Ammon's horn (tissue), 1 donor: ENCODE data around the gene ADD3.
A peak's percentile ranks its signal among the peaks of the same experiment; 100 is the strongest.

ENCODE experiments used
- DNase-seq: peaks from one replicate; pipeline ENCODE4 v3.0.0-alpha.2; 2016; ENCODE audit warnings: low spot score

ADD3 gene

GRCh38 chr10:110067960-110068770, 60.4 kb downstream of the ADD3 start:
- DNase-seq, result no peak

- no peak for DNase-seq
Measured at GRCh38 chr10:110068780-110069179, 61.0 kb downstream of the ADD3 start.

GRCh38 chr10:110069502-110069982, 61.8 kb downstream of the ADD3 start:
- DNase-seq, result no peak

- DNase-seq, result no peak
Measured at GRCh38 chr10:110073896-110074295, 66.1 kb downstream of the ADD3 start.

GRCh38 chr10:110074298-110074697, 66.5 kb downstream of the ADD3 start:
- no peak for DNase-seq

- no peak for DNase-seq
Measured at GRCh38 chr10:110074758-110075671, 67.2 kb downstream of the ADD3 start.

GRCh38 chr10:110075686-110076085, 67.9 kb downstream of the ADD3 start:
- DNase-seq, result no peak

GRCh38 chr10:110076559-110077318, 69.0 kb downstream of the ADD3 start:
- DNase-seq, result peak; percentile 41

- DNase-seq, result peak; percentile 91
Measured at GRCh38 chr10:110077436-110078130, 69.8 kb downstream of the ADD3 start.

- no peak for DNase-seq
Measured at GRCh38 chr10:110078317-110078716, 70.5 kb downstream of the ADD3 start.

- DNase-seq, result peak; percentile 82
Measured at GRCh38 chr10:110081911-110082310, 74.1 kb downstream of the ADD3 start.

- no peak for DNase-seq
Measured at GRCh38 chr10:110083884-110084283, 76.1 kb downstream of the ADD3 start.

GRCh38 chr10:110087682-110088081, 79.9 kb downstream of the ADD3 start:
- no peak for DNase-seq

- no peak for DNase-seq
Measured at GRCh38 chr10:110088367-110089104, 80.8 kb downstream of the ADD3 start.

GRCh38 chr10:110091830-110092229, 84.0 kb downstream of the ADD3 start:
- no peak for DNase-seq

- no peak for DNase-seq
Measured at GRCh38 chr10:110093722-110094121, 85.9 kb downstream of the ADD3 start.

- no peak for DNase-seq
Measured at GRCh38 chr10:110094786-110095185, 87.0 kb downstream of the ADD3 start.

- DNase-seq, result no peak
Measured at GRCh38 chr10:110101464-110102144, 93.8 kb downstream of the ADD3 start.

- DNase-seq, result no peak
Measured at GRCh38 chr10:110103921-110104461, 96.2 kb downstream of the ADD3 start.

- no peak for DNase-seq
Measured at GRCh38 chr10:110105873-110106272, 98.1 kb downstream of the ADD3 start.
